Esophagus squamous epithelium (tissue), 4 donors: ENCODE results near the gene PHYKPL.

Experiments used
- CTCF ChIP-seq, 6 experiments: fragments of 450-650 bp in 4 of 6; fragments of 200-600 bp in 2 of 6; sonication (generic) in 2 of 6; IDR thresholded peaks; one replicate each; pipeline ENCODE4 v1.5.1; 2016 to 2019; ENCODE audit warnings: antibody characterized with exemption in 6 of 6, mild to moderate bottlenecking in 4 of 6, moderate library complexity in 4 of 6
- POLR2A ChIP-seq, 4 donors: fragments of 450-650 bp; IDR thresholded peaks; one replicate each; pipeline ENCODE4 v1.6.1; 2017; ENCODE audit warnings: antibody characterized with exemption in 4 of 4, mild to moderate bottlenecking in 4 of 4, moderate library complexity in 3 of 4

DNA sequence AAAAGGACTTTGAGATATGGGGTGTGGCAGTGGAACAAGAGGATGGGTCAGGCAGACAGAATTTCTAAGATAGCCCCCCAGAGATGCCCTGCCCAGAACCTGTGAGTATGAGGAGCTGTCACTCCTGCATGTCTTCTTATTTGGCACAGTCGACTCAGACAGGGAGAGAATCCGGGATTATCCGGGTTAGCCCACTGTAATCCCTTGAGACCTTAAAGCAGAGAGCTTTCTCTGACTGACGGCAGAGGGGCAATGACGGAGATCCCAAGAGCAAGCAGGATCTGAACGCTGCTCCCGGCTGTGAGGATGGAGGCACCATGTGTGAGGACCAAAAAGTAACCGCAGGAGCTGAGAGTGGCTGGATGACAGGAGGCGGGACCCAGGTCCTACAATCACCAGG is 70.1 kb downstream of the PHYKPL start:
- TF ChIP-seq CTCF (IDR thresholded peaks at IDR 0.05) (no peak), POLR2A (IDR thresholded peaks at IDR 0.05) (no peak)
